ENCODE data around the gene JAKMIP1. TPM values are rescaled to one million over a fixed set of nuclear protein-coding genes. Genes with fewer than 3 reads are reported as not detected.

Gene JAKMIP1
- total RNA-seq, 3 donors from 2014 or later, result 0.63 to 2.1 TPM; not detected in 1

- no peak for ATAC-seq
- Histone ChIP-seq H3K4me1 (ENCODE audit: low read depth) (no peaks in the 10 kb centered on the region), H3K36me3 (ENCODE audit: low read depth) (no peaks in the 10 kb centered on the region), H3K4me3 (no peak overlapping the region), H3K9me3 (no peaks in the 10 kb centered on the region)
- intact Hi-C loops (cut with DNase I, micrococcal nuclease), result no loop called here
- DNase-seq, result no peak
- no peak for TF ChIP-seq CTCF (IDR thresholded peaks at IDR 0.05)
These were observed 207.5 kb downstream of the JAKMIP1 start for GRCh38 chr4:5992828-5993321.

- ATAC-seq (no peak), DNase-seq (no peak)
- H3K9me3 ChIP-seq, result no peaks in the 10 kb centered on the region
- H3K36me3 ChIP-seq (ENCODE audit: low read depth), result no peaks in the 10 kb centered on the region
- no peak overlapping the region for H3K4me3 ChIP-seq
- no peak for TF ChIP-seq CTCF (IDR thresholded peaks at IDR 0.05)
- no peaks in the 10 kb centered on the region for H3K4me1 ChIP-seq (ENCODE audit: low read depth)
- intact Hi-C loops (cut with DNase I, micrococcal nuclease), result no loop called here
These were observed 208.1 kb downstream of the JAKMIP1 start for GRCh38 chr4:5992171-5992827.

- H3K36me3 ChIP-seq (ENCODE audit: low read depth), result no peaks in the 10 kb centered on the region
- H3K4me1 ChIP-seq (ENCODE audit: low read depth), result no peaks in the 10 kb centered on the region
- intact Hi-C loops (cut with DNase I, micrococcal nuclease), result no loop called here
- DNase-seq (no peak), ATAC-seq (no peak)
- H3K4me3 ChIP-seq, result no peak overlapping the region
- TF ChIP-seq CTCF (IDR thresholded peaks at IDR 0.05), result no peak
- no peaks in the 10 kb centered on the region for H3K9me3 ChIP-seq
These were observed 208.9 kb downstream of the JAKMIP1 start for GRCh38 chr4:5991405-5991804.

DNA sequence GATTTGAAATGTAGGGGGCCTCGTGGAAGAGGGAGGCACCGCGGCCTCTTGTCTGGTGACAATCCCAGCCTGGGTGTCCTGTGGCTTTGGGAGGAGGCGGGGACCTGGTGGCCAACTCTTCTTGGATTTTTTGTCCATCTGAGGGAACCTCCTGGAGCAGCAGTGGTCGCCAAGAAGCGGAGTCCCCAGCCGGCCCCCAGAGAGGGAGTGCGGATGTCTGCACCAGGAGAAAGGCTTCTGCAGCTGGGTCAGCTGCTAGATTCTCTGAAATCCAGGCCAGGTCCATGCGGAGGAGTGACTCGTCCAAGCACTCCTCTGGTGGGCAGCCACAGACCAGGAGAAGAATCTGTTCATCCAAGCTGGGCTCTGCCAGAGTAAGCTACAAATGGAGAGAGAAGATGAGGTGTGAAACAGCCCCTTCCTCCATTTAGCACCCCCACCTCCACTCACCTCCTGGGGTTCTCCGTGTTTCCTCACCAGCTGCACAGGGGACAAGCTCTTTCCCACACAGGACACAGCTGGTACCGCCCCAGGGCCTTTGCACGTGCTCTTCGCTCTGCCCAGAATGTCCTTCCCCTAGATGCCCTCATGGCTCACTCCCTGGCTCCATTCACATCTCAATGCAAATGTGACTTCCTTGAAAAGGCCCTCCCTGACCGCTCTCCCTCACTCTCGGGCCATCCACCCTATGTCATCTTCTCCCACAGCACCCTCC is 209.7 kb downstream of the JAKMIP1 start:
- no peak for TF ChIP-seq CTCF (IDR thresholded peaks at IDR 0.05)
- Histone ChIP-seq H3K36me3 (ENCODE audit: low read depth) (no peaks in the 10 kb centered on the region), H3K4me3 (no peak overlapping the region), H3K4me1 (ENCODE audit: low read depth) (no peaks in the 10 kb centered on the region), H3K9me3 (no peaks in the 10 kb centered on the region)
- intact Hi-C loops (cut with DNase I, micrococcal nuclease), result no loop called here
- no peak for ATAC-seq
- no peak for DNase-seq

DNA sequence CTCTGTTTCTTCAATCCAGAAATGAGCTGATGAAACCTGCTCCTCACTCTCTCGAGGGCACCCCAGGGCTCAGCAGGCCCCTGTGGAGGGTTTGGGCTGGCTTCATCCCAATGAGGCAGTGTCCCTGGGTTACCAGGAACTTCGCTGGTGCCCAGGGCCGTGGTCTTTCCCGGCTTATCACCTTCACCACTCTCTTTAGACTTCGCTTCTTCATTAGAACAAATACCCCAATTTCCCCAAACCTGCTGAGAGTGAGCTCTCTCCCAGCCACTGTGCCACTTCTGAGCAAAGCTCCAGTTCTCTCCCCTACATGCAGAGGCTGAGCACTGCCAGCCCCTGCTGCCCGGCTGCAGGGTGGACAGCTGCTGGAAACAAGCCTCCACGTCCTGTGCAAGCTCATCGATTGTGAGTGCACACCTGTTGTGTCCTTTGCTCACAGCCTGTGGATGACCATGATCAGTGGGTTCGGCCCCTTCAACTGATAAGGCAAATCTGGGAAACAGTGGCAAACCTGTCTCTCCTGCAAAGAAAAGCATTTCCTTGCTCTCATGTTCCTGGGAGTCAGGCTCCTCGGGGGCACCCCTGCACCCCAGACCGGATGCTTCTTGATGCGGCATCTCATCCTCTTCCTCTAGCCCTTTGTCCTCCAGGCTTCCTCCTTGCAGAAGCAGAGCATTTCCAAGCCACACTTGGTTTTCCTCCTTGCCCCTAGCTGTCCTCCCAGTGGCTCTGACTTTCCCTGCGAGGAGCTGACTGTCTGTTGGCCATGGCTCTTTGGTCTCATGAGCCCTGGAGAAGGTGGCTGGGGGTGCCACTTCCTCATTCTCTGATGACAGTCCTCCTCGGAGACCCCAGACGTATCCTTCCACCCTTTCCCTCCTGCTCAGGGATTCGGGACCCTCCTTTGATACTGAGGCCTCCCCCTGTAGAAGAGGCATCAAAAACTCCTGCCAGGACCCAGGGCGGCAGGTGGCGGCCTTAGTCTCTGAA is 210.8 kb downstream of the JAKMIP1 start:
- DNase-seq, result no peak
- ATAC-seq, result no peak

More for the DNA sequence above, 210.8 kb downstream of the JAKMIP1 start:
- H3K4me1 ChIP-seq (ENCODE audit: low read depth), result no peaks in the 10 kb centered on the region
- no peak overlapping the region for H3K4me3 ChIP-seq
- no peak for TF ChIP-seq CTCF (IDR thresholded peaks at IDR 0.05)
- H3K36me3 ChIP-seq (ENCODE audit: low read depth), result no peaks in the 10 kb centered on the region
- intact Hi-C loops (cut with DNase I, micrococcal nuclease), result no loop called here
- H3K9me3 ChIP-seq, result no peaks in the 10 kb centered on the region
